Measurements from ENCODE around the gene CLMP. TPM values are rescaled to one million over a fixed set of nuclear protein-coding genes. Genes with fewer than 3 reads are reported as not detected.

Gene CLMP
- total RNA-seq, 1 donor, result 147 TPM

GRCh38 chr11:123218451-123218850 lies 23.4 kb upstream of the CLMP start:
- DNase-seq (ENCODE audit: low read depth), result no peak
- TF ChIP-seq CTCF (IDR thresholded peaks at IDR 0.05; ENCODE audit: insufficient read depth, low read depth, low read length), result no peak
- no peak overlapping the region for H3K4me3 ChIP-seq (ENCODE audit: low read depth, low read length)

DNA sequence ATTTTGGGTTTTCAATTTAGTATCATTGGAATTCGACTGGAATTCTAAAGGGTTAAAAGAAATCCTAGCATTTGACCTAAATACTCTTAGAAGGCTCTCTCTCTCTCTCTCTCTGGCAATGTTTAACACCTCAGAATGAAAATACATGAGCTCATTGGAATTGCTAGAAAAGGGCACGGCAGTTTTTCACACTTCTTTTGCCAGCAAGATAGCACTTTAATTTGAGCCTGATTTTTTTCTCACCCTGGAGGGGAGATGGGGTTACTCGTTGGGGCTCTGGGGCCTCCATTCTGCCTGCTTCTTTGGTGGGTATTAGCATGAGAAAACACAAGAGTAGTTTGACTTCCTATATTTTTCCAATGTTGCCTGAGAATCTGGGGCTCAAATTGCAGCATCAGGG lies 22.8 kb upstream of the CLMP start:
- no peak for TF ChIP-seq CTCF (IDR thresholded peaks at IDR 0.05; ENCODE audit: insufficient read depth, low read depth, low read length)
- DNase-seq (ENCODE audit: low read depth), result no peak
- H3K4me3 ChIP-seq (ENCODE audit: low read depth, low read length), result no peak overlapping the region

DNA sequence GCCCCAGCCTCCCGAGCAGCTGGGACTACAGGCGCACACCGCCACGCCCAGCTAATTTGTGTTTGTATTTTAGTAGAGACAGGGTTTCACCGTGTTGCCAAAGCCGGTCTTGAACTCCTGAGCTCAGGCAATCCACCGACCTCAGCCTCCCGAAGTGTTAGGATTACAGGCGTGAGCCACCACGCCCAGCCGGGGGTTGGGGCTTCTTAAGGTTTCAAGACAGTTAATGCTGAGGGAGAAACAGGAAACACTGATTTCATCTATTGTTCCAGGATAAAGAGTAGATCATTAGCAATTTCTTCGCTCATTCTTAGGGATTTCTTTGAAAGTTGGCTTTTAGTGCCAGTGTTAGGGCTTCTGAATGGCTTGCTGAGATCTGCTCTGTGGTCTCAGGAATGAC lies 21.2 kb upstream of the CLMP start:
- no peak for DNase-seq (ENCODE audit: low read depth)
- no peak overlapping the region for H3K4me3 ChIP-seq (ENCODE audit: low read depth, low read length)
- TF ChIP-seq CTCF (IDR thresholded peaks at IDR 0.05; ENCODE audit: insufficient read depth, low read depth, low read length), result no peak

GRCh38 chr11:123214940-123215339 lies 19.9 kb upstream of the CLMP start:
- no peak for DNase-seq (ENCODE audit: low read depth)
- no peak overlapping the region for H3K4me3 ChIP-seq (ENCODE audit: low read depth, low read length)
- TF ChIP-seq CTCF (IDR thresholded peaks at IDR 0.05; ENCODE audit: insufficient read depth, low read depth, low read length), result no peak

- DNase-seq (ENCODE audit: low read depth), result no peak
- no peak overlapping the region for H3K4me3 ChIP-seq (ENCODE audit: low read depth, low read length)
- no peak for TF ChIP-seq CTCF (IDR thresholded peaks at IDR 0.05; ENCODE audit: insufficient read depth, low read depth, low read length)
These were observed 19.3 kb upstream of the CLMP start for GRCh38 chr11:123214396-123214795.

DNA sequence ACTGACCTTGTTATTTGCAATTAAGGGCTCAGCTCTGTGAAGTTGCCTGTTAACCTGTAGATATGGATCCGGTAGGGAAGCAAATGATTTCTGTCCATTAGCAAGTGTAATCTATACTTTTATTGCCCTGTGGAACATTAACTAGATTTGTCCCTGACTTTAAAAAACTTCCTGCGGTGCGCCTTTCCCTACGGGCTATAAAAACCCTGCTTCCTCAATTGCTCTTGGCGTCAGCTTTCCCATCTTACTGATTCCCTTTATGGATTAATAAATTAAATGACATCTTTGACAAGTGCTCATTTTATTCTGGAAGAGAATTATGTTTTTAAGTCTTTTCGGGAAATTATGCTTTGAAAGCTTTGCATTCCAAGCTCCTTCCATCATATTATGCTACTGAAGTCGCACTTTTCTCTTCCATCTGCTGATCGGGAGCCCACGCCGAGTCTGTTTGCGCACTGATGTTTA lies 18.3 kb upstream of the CLMP start:
- no peak for DNase-seq (ENCODE audit: low read depth)
- no peak overlapping the region for H3K4me3 ChIP-seq (ENCODE audit: low read depth, low read length)
- no peak for TF ChIP-seq CTCF (IDR thresholded peaks at IDR 0.05; ENCODE audit: insufficient read depth, low read depth, low read length)

GRCh38 chr11:123212406-123212805 lies 17.4 kb upstream of the CLMP start:
- H3K4me3 ChIP-seq (ENCODE audit: low read depth, low read length), result no peak overlapping the region
- no peak for TF ChIP-seq CTCF (IDR thresholded peaks at IDR 0.05; ENCODE audit: insufficient read depth, low read depth, low read length)
- no peak for DNase-seq (ENCODE audit: low read depth)
